Muscle of back (tissue), 11 donors: Measurements from ENCODE around the gene PAK1. TPM values are rescaled to one million over a fixed set of nuclear protein-coding genes. Genes with fewer than 3 reads are reported as not detected.
A peak's percentile ranks its signal among the peaks of the same experiment; 100 is the strongest.
"Not testable (repeated sequence)": the region's sequence is repeated elsewhere in the genome, so short reads cannot be mapped to it uniquely, and the experiment has no call there.

ENCODE experiments used
- DNase-seq, 3 donors: peaks; one replicate each; pipeline versions ENCODE4 v3.0.0 to v3.0.0-alpha.2; 2013
- polyA plus RNA-seq, 10 donors: library from polyadenylated mRNA; unstranded; fragments of 120-200 nt; gene quantifications; one replicate each; pipeline ENCODE4 v1.2.1, GENCODE V29; 2013; ENCODE audit not compliant: insufficient read length in 10 of 10

Gene PAK1
- polyA plus RNA-seq, 10 donors = 53.7 to 106 (median 83.1) TPM

GRCh38 chr11:77403211-77403610, 70.7 kb downstream of the PAK1 start:
- no peak for DNase-seq

GRCh38 chr11:77402218-77402556, 71.7 kb downstream of the PAK1 start:
- no peak for DNase-seq

DNA sequence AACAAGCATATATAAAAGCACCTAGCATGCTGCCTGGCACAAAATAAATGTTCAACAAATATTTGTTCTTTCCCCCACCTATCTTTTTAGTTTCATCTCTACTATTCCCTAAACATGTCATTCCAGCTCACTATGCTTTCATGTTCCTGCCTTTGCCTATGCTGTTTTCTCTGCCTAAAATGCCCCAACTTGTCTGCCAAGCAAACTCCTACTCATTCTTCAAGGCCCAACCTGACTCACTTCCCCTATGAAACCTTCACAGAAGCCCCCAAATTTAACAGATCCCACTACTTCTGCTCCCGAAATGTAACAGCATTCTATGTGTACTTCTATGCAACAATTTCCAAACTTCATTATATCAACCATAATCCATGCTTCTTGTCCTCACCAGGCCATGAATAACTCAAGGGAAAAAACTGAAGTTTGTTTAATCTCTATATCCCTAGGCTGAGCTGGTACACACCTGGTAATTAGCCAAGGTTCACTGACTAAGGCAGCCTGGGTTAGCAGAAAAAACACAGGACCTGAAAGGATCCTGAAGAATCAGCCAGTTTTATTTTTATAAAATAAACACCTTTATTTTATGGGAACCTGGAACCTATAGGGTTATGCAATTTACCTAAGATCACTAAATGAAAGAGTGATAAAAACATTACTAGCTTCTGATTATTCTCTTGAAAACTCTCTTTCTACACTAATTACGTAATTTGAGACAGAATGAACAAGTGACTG, 72.2 kb downstream of the PAK1 start:
- DNase-seq = no peak

- no peak for DNase-seq
Observed at GRCh38 chr11:77400775-77401449, 73.0 kb downstream of the PAK1 start.

DNA sequence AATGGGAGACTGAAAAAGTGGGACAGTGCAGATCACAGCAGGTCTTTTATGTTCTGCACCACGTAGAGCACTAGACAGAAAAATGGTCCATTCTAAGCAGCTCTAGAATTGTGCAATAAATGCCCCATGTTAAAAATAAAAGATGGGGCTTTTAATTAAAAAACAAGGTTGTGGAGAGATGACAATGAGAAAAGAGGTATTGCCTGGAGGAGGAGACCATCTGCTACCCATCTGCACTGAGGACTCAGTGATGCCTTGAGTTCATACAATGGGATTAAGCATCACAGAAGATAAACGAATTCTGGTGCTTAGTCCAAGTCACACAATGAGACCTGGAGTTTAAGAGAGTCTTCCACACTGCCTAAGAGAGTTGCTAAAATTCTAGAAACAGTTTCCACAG, 73.6 kb downstream of the PAK1 start:
- no peak for DNase-seq

DNA sequence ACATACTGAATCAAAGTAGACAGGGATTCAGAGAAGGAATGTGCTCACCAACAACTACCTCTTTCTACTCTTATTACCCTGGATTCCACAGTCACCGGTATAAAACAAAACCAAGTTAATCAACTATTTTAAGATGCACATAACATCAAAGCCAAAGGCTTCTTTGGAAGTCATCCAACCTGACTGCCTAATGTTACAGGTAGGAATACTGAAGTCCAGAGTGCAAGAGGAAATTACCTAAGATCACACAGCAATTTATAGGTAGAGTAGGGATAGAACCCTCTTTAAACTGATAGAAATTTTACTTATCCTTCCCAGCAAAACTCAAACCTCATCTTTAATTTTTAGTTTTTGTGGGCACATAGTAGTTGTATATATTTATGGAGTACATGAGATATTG, 76.3 kb downstream of the PAK1 start:
- no peak for DNase-seq

DNA sequence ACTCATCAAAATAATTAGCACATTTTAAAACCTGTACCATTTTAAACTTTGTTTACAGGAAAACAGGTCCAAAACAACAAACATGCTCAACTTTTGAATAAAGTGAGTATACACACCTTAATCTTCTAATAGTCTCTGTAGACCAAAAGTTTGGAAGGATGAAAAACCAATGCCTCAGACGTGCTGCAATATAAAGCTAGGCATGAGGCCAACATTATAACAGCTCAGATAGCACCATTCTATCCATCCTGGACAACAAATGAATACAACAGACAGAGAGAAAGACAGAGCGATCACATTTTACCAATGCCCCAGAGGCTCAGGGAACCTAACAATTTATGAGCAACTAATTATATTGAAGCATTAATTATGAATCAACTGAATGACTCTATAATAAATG, 77.0 kb downstream of the PAK1 start:
- DNase-seq = no peak

DNA sequence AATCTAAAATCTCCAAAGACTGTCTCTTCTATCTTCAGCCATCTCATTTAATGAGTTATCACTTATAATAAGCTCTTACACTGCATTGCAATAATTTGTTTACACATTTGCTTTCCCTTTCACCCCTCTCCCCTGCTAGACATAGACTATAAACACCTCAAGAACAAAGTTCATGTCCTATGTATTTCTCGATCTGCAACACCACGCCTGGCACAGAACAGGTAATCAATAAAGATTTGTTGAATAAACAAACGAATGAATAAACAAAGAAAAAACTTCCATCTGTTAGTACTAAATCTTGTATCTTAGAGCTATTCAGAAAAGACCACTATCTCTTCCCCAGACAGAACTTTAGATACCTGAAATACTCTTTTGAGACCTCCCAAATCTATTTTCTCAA, 77.6 kb downstream of the PAK1 start:
- DNase-seq = no peak

- no peak for DNase-seq
Observed at GRCh38 chr11:77395460-77396173, 78.3 kb downstream of the PAK1 start.

DNA sequence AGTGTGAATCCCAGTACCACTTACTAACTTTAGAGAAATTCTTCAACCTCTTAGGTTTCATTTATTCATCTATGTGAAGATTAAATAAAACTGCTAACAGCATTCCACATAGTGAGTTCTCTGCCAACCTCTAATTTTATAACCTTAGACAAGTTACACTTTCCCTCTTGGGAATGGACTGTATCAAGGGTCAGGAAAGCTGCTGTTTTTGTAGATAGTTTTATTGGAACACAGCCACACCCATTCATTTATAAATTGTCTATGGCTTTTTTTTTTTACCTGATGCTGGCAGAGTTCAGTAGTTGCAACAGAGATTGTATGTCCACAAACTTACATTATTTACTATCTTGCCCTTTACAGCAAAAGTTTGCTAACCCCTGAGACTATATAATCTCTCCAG, 81.1 kb downstream of the PAK1 start:
- no peak for DNase-seq

- DNase-seq = no peak
Observed at GRCh38 chr11:77387701-77388100, 86.2 kb downstream of the PAK1 start.

- DNase-seq = peak; percentile 60 to 76 (median 62)
Observed at GRCh38 chr11:77386178-77386577, 87.7 kb downstream of the PAK1 start.

GRCh38 chr11:77385255-77385771, 88.6 kb downstream of the PAK1 start:
- DNase-seq = not testable (repeated sequence)

- no peak for DNase-seq
Observed at GRCh38 chr11:77384571-77384970, 89.3 kb downstream of the PAK1 start.

DNA sequence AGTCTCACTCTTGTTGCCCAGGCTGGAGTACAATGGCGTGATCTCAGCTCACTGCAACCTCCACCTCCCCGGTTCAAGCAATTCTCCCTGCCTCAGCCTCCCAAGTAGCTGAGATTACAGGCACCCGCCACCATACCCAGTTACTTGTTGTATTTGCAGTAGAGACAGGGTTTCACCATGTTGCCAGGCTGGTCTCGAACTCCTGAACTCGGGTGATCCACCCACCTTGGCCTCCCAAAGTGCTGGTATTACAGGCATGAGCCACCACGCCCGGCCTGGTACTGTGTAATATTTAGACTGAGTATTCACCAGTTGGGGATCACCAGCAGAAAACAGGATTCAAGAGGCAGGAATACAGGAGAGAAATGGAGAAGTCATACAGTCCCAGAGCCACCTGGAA, 90.5 kb downstream of the PAK1 start:
- DNase-seq = not testable (repeated sequence)

DNA sequence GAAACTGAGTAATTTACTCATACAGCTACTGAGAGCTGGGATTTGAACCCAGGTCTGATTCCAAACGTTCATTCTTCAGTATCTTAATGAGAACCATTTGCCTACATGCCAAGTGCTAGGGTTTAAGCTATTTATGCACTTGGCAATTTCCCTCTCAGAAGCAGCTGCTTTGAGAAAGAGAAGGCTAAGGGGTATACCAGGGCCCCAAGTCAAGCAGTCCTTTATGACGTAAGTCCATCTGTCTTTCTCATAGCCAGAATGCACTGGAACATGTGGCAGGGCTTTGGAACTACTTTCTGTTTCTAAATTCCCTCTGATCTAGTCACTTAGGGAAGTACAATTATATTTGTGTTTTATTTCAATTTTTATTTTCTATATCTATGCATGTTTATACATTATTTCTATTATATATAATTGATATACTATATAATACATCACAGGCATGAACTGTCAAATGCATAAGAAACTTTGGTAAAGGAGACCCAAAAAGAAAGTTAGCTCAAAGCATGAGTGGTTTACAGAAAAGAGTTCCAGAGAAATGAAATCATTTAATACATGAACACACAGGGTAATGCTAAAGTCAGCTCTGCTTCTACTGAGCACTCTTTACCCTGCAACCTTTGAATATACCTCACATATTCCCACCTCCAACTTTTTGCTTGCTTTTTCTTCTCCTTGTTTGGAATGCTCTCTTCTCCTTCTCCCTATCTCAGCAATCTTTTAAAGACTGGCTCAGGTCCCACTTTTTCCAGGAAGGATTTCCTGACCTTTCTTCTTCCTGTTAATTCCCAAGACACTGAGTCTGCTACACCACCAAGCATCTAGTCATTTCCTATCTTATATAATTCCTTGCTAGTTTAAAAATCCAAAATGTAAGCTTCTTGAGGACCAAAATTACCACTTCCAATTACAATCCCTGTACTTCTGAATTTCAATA, 91.9 kb downstream of the PAK1 start:
- peak; percentile 55 to 74 (median 73) for DNase-seq

- DNase-seq = no peak
Observed at GRCh38 chr11:77379934-77380333, 94.0 kb downstream of the PAK1 start.

- no peak for DNase-seq
Observed at GRCh38 chr11:77379253-77379652, 94.6 kb downstream of the PAK1 start.

DNA sequence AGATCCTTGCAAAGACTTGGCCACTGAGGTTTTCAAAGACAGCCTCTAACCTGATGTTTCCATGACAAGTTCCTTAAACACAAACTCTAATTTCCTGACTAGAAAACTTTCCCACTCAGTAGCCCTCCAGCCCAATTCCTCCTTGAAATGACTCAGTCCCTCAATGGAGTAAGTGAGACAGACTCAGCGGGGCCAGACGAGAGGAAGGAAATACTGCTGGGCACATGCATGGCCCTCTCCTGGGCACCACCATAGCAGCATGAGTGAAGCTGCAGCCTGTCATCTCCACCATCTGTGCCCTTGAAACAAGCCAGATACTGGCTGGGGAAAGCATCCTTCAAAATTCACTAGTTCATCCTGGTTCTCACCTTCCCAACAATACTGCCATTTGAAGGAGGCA, 96.2 kb downstream of the PAK1 start:
- DNase-seq = no peak

- no peak for DNase-seq
Observed at GRCh38 chr11:77375107-77375506, 98.8 kb downstream of the PAK1 start.

- no peak for DNase-seq
Observed at GRCh38 chr11:77374611-77375031, 99.3 kb downstream of the PAK1 start.

GRCh38 chr11:77374108-77374507, 99.8 kb downstream of the PAK1 start:
- no peak for DNase-seq
